Activated naive CD8-positive, alpha-beta T cell treated with anti-CD3 and anti-CD28 coated beads for 36 hours (primary cell): ENCODE results near the gene DNAJB8. TPM values are rescaled to one million over a fixed set of nuclear protein-coding genes. Genes with fewer than 3 reads are reported as not detected.

Experiments used
- DNase-seq: peaks from one replicate; pipeline ENCODE4 v3.0.0; 2021
- H3K27ac Mint-ChIP-seq: one replicate; pipeline ENCODE4 v1.8.0; 2022; ENCODE audit warnings: mild to moderate bottlenecking, moderate library complexity, mixed read lengths
- H3K27me3 Mint-ChIP-seq: one replicate; pipeline ENCODE4 v1.8.0; 2022; ENCODE audit warnings: mild to moderate bottlenecking, mixed read lengths
- H3K36me3 Mint-ChIP-seq: one replicate; pipeline ENCODE4 v1.8.0; 2021; ENCODE audit warnings: mild to moderate bottlenecking, mixed read lengths
- H3K4me1 Mint-ChIP-seq: one replicate; pipeline ENCODE4 v1.8.0; 2021; ENCODE audit warnings: mixed read lengths
- H3K4me3 Mint-ChIP-seq: one replicate; pipeline ENCODE4 v1.8.0; 2022; ENCODE audit warnings: mild to moderate bottlenecking, moderate library complexity, mixed read lengths
- H3K9me3 Mint-ChIP-seq: one replicate; pipeline ENCODE4 v1.8.0; 2022; ENCODE audit warnings: mixed read lengths
- total RNA-seq, 2 experiments: library from RNA; stranded (reverse); gene quantifications; one replicate each; pipeline ENCODE4 v1.2.3, GENCODE V29; 2021

Gene DNAJB8
- not detected for total RNA-seq

DNA sequence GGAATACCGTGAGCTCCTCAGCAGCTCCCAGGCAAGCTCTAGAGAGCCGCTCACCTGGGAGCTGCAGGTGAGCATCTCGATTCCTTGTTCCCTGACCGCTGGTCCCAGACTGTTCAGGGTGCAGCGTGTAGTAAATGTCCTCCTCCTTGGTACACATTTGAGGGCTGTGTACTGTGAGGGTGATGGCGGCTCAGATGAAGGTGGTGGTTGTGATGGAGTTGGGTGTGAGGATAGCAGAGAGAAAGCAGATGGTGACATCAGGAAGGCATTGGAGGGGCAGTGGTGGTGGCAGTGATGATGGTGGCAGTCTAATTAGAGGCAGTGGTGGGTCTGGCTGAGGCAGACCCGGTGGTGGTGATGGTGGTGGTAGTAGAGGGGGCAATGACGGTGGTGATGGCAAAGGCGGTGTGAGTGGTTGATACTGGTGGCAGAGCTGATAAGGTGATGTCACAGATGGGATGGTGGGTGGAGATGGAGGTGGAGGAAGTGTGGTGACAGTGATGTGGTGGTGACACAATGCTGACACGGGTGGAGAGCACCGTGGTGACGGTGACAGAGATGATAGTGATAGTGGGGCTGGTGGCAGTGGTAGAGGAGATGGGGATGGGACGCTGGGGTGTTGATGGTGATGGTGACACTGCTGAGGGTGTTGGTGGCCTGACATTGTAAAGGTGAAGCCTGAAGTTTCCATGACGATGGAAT is at the start of gene DNAJB8:
Gene DNAJB8, minus strand, starts transcription at position 51 of the 702 bp plus-strand sequence. CDS start 3,645 bp downstream, outside the sequence.
- Mint-ChIP-seq H3K27me3 (no peaks in the 10 kb centered on the region), H3K27ac (no peak within 1 kb of the TSS), H3K4me3 (no peak within 1 kb of the TSS), H3K9me3 (no peaks in the 10 kb centered on the region), H3K4me1 (peaks cover 9% of the 10 kb centered on the region), H3K36me3 (no peaks in the 10 kb centered on the region)
- DNase-seq: no peak

DNA sequence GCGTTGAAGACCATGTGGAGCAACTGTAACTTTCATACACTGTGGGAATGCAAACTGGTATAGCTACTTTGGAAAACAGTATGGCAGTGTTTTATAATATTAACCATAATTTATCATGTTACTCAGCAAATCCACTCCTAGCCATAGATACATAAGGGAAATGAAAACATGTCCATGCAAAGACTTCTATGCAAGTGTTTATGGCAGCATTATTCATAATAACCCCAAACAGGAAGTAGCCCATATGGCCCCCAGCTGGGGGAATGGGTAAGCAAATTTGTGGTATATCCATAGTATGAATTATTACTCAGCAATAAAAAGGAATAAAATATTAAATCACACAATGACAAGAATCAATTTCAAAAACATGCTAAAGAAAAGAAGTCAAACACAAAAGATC is 49.3 kb upstream of the DNAJB8 start:
- H3K27ac Mint-ChIP-seq: no peak overlapping the region
- peaks cover 55% of the 10 kb centered on the region for H3K27me3 Mint-ChIP-seq
- DNase-seq: no peak
- H3K4me3 Mint-ChIP-seq: no peak overlapping the region
- no peaks in the 10 kb centered on the region for H3K4me1 Mint-ChIP-seq
- peaks cover 10% of the 10 kb centered on the region for H3K9me3 Mint-ChIP-seq
- peaks cover 2% of the 10 kb centered on the region for H3K36me3 Mint-ChIP-seq

DNA sequence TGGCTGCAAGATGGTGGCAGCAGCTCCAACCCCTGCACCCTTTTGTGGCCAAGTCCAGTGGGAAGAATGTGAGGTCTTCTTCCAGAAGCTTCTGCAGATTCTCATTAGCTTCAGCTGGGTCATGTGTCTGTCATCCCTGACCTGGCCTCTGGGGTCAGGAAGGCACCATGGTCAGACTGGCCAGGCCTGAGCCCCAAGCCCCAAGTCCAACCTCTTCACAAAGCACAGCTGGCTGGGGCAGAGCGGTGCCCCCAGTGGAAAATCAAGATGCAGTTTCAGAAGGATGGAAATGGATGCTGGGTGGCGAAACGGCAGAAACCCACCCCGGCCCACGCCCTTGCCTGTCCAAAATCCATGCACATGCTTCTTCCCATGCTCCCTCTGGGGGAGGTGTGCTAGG is 42.2 kb upstream of the DNAJB8 start:
- no peak overlapping the region for H3K4me3 Mint-ChIP-seq
- H3K9me3 Mint-ChIP-seq: peaks cover 2% of the 10 kb centered on the region
- no peaks in the 10 kb centered on the region for H3K36me3 Mint-ChIP-seq
- H3K27ac Mint-ChIP-seq: no peak overlapping the region
- no peak for DNase-seq
- H3K4me1 Mint-ChIP-seq: no peaks in the 10 kb centered on the region
- H3K27me3 Mint-ChIP-seq: peaks cover 29% of the 10 kb centered on the region

DNA sequence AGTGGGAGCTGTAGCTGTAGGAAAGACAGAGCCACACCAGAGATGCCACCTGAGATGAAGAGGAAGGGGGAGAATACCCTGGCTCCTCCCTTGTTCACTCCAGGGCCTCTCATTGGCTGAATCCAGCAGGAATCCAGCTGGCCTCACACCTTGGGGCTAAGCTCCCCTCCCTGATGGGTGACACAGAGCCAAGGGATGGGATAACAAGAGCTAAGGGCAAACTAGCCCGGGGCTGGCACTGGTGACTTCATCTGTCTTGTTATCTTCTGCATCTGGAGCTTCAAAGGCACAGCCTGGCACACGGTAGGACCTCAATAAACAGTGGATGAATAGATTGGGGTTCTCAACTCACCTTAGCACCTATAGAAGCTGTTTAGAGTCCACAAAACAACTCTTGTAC is 40.1 kb upstream of the DNAJB8 start:
- H3K4me3 Mint-ChIP-seq: no peak overlapping the region
- peaks cover 23% of the 10 kb centered on the region for H3K27me3 Mint-ChIP-seq
- no peaks in the 10 kb centered on the region for H3K4me1 Mint-ChIP-seq
- DNase-seq: no peak
- no peak overlapping the region for H3K27ac Mint-ChIP-seq
- H3K9me3 Mint-ChIP-seq: no peaks in the 10 kb centered on the region
- no peaks in the 10 kb centered on the region for H3K36me3 Mint-ChIP-seq

DNA sequence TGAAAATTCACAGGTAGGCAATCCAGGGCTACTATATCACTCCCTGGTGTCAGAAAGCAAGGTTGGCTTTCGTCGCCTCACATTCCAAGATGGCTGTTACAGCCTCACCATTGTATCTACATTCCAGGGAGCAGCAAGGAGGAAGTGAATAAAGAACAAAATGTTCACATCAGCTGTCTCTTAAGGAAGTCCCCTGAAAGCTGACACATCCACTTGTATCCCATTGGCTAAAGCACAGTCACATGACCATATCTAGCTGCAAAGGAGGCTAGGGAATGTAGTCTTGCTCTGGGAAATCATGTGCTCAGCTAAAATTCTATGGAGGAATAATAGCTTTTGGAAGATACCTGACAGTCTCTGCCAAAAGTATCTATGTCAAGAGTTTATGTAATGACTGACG is 39.1 kb upstream of the DNAJB8 start:
- H3K27ac Mint-ChIP-seq: no peak overlapping the region
- no peaks in the 10 kb centered on the region for H3K9me3 Mint-ChIP-seq
- no peak overlapping the region for H3K4me3 Mint-ChIP-seq
- DNase-seq: no peak
- no peaks in the 10 kb centered on the region for H3K36me3 Mint-ChIP-seq
- H3K27me3 Mint-ChIP-seq: peaks cover 26% of the 10 kb centered on the region
- no peaks in the 10 kb centered on the region for H3K4me1 Mint-ChIP-seq

DNA sequence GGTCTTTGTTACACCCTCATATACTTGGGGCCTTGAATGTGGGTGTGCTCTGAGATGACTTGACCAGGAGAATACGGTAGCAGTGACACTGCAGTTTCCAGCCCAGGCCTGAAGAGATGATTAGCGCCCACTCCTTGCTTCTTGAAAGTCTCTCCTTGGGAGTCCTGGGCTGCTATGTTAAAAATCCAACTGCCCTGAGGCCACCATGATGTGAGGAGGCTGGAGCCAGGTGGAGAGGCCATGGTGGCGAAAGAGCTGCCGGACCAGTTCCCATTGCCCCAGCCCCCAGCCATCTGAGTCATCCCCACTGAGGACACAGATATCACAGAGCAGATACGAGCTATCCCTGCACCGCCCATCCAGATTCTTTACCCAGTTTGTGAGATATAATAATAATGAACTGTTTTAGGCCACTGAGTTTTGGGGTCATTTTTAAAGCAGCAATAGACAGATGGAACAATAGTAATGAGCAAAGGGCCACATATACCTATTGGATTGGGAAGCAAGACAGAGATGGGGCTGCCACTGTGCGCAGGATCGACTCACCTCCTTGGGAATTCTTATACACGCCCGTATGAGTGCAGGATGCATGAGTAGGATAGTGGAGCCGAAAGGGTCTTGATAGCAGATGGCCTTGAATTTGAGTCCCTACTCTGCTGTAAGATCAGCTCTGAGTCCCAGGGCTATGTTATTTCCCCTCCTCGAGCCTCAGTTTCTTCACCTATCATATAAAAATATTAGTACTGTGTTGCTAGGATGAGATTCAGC is 38.5 kb upstream of the DNAJB8 start:
- no peaks in the 10 kb centered on the region for H3K36me3 Mint-ChIP-seq
- H3K27me3 Mint-ChIP-seq: peaks cover 24% of the 10 kb centered on the region
- no peak overlapping the region for H3K27ac Mint-ChIP-seq
- DNase-seq: no peak
- no peak overlapping the region for H3K4me3 Mint-ChIP-seq
- no peaks in the 10 kb centered on the region for H3K9me3 Mint-ChIP-seq
- no peaks in the 10 kb centered on the region for H3K4me1 Mint-ChIP-seq

DNA sequence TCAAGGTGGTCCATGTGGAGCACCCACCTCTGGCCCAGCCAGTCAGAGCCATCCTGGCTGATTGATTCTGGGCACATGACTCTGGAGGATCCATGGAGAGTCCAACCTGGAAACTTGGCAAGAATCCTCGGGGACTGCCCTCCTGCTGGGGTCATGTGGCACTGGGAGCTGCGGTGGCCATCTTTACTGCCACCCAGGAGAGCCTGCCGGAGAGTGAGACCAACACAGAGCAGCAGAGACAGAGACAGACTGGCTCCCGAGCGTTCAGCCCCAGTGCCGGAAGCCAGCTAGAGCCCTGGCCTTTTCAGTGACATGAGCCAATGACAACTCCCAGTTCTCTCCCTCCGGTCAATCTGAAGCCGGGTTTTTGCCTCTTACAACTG is 37.8 kb upstream of the DNAJB8 start:
- H3K9me3 Mint-ChIP-seq: no peaks in the 10 kb centered on the region
- no peak for DNase-seq
- H3K36me3 Mint-ChIP-seq: no peaks in the 10 kb centered on the region
- no peak overlapping the region for H3K27ac Mint-ChIP-seq
- no peaks in the 10 kb centered on the region for H3K4me1 Mint-ChIP-seq
- H3K4me3 Mint-ChIP-seq: no peak overlapping the region
- H3K27me3 Mint-ChIP-seq: peaks cover 26% of the 10 kb centered on the region

DNA sequence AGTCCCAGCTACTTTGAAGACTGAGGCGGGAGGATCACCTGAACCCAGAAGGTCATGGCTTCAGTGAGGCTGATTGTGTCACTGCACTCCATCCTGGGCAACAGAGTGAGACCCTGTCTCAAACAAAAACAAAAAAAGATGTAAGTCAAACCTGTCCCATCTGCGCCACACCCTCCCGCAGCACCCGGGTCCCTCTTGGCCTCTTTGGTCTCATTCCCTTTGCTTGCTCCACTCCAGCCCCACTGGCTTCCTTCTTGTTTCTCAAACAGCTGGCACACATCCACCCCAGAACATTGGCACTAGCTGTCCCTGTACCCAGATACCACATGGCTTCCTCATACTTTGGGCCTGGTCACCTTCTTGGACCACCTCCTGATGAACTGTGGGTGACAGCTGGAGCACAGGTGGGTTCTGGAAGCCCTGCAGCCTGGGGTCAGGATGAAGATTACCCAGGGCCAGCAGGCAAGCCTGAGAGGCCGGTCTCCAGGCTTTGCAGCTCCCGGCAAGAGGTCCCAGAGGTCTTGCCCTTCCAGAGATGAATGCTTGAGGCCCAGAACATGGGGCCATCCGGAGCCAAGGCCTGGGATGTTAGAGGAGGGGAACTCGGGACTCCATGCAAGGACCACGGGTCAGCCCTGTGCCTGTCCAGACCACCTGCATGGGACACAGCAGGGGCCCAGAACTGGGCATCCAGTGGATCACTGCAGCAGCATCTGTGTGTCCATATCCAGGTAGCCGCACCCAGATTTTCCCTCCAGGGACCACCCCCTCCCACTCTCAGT is 37.3 kb upstream of the DNAJB8 start:
- Mint-ChIP-seq H3K36me3 (no peaks in the 10 kb centered on the region), H3K27ac (no peak overlapping the region), H3K9me3 (no peaks in the 10 kb centered on the region), H3K4me3 (no peak overlapping the region), H3K27me3 (peaks cover 21% of the 10 kb centered on the region), H3K4me1 (no peaks in the 10 kb centered on the region)
- DNase-seq: no peak

DNA sequence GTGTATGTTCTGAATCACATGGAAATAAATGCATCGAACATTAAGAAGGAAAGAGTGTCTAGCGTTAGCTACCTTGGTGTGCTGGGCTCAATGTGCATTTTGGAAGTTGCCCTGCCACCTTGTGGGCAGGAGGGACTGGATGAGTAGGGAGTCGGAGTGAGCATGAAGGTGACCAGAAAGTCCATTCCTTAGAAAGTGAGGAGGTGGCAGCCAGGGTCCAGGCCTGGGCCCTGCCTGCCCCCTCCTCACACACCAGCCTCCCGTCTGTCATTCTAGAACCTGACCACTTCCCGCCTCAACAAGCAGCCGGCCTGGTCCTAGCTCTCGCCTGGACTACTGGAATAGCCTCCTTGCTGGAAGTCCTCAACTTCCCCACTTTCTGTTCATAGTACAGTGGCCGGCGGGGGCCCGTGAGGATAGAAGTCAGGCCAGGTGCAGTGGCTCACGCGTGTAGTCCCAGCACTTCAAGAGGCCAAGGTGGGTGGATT is 36.5 kb upstream of the DNAJB8 start:
- Mint-ChIP-seq H3K36me3 (no peaks in the 10 kb centered on the region), H3K9me3 (no peaks in the 10 kb centered on the region), H3K27ac (no peak overlapping the region), H3K4me3 (no peak overlapping the region), H3K27me3 (peaks cover 28% of the 10 kb centered on the region), H3K4me1 (no peaks in the 10 kb centered on the region)
- DNase-seq: no peak

DNA sequence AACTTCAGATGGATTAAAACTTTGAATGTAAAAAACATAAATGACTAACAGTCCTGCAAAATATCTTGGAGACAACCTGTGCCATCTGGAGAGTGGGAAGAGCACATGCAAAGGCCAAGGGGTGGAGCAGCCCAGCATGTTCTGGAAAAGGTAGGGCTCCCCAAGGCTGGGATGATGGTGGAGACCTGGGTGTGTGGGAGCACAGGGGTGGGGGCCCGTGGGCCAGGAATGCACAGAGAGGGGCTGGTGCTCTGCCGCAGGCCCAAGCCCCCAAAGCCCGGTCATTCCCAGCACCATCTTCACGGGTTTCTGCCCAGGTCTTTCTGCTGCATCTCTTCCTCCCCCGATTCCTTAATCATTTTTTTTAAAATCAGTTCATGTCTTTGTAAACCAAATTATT is 36.0 kb upstream of the DNAJB8 start:
- Mint-ChIP-seq H3K4me3 (no peak overlapping the region), H3K4me1 (no peaks in the 10 kb centered on the region), H3K27ac (no peak overlapping the region), H3K36me3 (no peaks in the 10 kb centered on the region), H3K27me3 (peaks cover 28% of the 10 kb centered on the region), H3K9me3 (no peaks in the 10 kb centered on the region)
- no peak for DNase-seq

DNA sequence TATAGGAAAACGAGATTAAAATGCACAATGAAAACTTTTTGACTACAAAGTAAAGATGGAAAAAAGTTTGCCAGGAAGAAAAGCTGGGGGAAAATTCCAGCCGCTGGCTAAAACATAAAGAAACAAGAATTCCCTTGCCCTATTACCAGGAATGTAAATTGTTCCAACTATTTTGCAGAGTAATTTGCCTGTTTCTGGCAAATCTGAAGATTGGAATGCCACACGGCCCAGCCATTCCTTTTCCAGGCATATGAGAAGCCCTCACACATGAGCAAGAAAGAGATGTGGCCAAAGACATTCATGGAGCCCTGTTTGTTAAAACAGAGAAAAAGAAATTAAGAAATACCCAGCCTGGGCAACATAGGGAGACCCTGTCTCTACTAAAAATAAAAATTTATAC is 34.7 kb upstream of the DNAJB8 start:
- H3K4me1 Mint-ChIP-seq: no peaks in the 10 kb centered on the region
- peaks cover 35% of the 10 kb centered on the region for H3K27me3 Mint-ChIP-seq
- H3K27ac Mint-ChIP-seq: no peak overlapping the region
- no peaks in the 10 kb centered on the region for H3K36me3 Mint-ChIP-seq
- no peaks in the 10 kb centered on the region for H3K9me3 Mint-ChIP-seq
- DNase-seq: no peak
- no peak overlapping the region for H3K4me3 Mint-ChIP-seq

DNA sequence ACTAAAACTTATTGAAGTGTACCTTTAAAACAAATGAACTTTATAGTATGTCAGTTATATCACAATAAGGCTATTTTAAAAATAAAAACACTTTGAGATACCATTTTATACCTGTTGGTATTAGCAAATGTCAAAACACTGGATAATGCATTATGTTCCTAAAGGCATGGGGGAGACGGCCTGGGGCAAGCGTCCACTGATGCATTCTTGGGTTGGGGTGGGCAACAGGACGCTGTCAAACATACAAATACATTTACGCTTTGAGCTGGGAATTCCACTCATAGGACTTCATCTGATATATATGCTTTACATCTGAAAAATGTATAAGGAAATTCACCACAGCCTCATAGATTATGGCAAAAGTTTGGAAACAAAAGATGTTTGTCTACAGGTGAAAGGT is 33.9 kb upstream of the DNAJB8 start:
- no peak for DNase-seq
- H3K9me3 Mint-ChIP-seq: no peaks in the 10 kb centered on the region

DNA sequence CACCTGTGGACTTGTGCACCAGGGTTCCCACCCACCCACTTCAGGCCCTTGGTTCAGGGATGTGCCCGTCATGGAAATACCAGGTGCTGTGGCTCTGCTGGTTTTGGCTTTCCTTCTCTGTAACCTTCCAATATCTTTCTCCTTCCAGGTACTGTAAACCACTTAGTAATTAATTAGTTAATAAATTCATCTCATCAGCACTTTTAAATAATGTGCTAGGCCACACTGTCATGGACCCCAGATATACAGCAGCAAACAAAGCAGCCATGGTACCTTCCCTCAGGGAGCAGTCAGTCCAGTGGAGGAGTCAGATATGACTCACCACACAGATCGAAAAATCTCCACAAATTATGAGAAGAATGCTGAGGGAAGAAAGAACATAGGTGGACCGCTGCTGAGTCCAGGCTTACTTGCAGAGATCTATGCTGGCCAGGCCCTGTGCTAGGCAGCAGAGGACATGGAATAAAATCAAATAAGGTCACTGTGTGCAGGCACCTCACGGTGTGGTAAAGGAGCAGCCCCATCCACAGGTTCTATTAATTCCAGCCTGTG is 33.1 kb upstream of the DNAJB8 start:
- no peaks in the 10 kb centered on the region for H3K4me1 Mint-ChIP-seq
- H3K27ac Mint-ChIP-seq: no peak overlapping the region
- DNase-seq: no peak
- no peak overlapping the region for H3K4me3 Mint-ChIP-seq
- peaks cover 49% of the 10 kb centered on the region for H3K27me3 Mint-ChIP-seq
- H3K9me3 Mint-ChIP-seq: no peaks in the 10 kb centered on the region
- no peaks in the 10 kb centered on the region for H3K36me3 Mint-ChIP-seq

More for the DNA sequence above, 33.9 kb upstream of the DNAJB8 start:
- no peak overlapping the region for H3K4me3 Mint-ChIP-seq
- no peak overlapping the region for H3K27ac Mint-ChIP-seq
- no peaks in the 10 kb centered on the region for H3K4me1 Mint-ChIP-seq
- peaks cover 43% of the 10 kb centered on the region for H3K27me3 Mint-ChIP-seq
- no peaks in the 10 kb centered on the region for H3K36me3 Mint-ChIP-seq

DNA sequence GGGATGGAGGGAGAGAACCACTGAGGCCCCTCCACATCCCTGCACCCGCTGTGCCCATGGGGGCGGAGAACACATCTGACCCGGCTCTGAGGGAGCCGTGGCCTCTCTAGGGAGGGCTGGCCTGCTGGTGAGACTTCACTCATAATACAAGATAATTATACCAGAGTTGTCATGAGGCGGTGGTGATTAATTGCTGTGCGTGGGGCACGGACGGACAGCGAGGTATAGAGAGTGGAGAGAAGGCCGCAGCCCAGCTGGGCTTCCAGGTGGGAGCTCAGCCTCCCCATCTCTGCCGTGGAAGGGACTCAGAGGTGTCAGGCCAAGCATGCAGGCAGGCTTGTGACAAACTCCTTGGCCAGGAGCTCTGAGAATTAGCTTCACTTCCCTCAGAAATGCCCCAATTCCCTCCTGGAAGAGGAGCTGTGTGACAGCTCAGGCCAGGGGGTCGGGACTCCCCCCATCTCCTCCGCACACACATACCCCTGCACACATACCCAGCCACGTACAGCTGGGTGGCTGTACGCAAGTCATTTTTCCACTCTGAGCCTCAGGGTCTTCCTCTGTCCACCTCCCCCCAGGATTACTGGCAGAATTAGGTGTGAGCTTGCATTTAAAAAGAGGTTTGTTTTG is 32.3 kb upstream of the DNAJB8 start:
- Mint-ChIP-seq H3K27me3 (peaks cover 57% of the 10 kb centered on the region), H3K36me3 (no peaks in the 10 kb centered on the region), H3K9me3 (no peaks in the 10 kb centered on the region), H3K27ac (no peak overlapping the region), H3K4me1 (no peaks in the 10 kb centered on the region), H3K4me3 (no peak overlapping the region)
- no peak for DNase-seq
